Measurements from ENCODE around the gene C5AR1.

GRCh38 chr19:47358936-47359335 lies 49.3 kb downstream of the C5AR1 start:
- no peak for TF ChIP-seq NCOR1 (IDR thresholded peaks at IDR 0.05)
- no peak for TF ChIP-seq KLF1 (tag; IDR thresholded peaks at IDR 0.05)
- TF ChIP-seq ASH1L (IDR thresholded peaks at IDR 0.05; ENCODE audit: borderline replicate concordance, low read depth, partially characterized antibody) = no peak
- no peak for TF ChIP-seq ZNF217 (CRISPR knock-in tag; IDR thresholded peaks at IDR 0.05)
- no peak for TF ChIP-seq ZNF274 (IDR thresholded peaks at IDR 0.05; ENCODE audit: borderline replicate concordance, low read depth, low read length)
- no peak for TF ChIP-seq MAFK (IDR thresholded peaks at IDR 0.05; ENCODE audit: low read length)
- no peak for TF ChIP-seq CBX2 (IDR thresholded peaks at IDR 0.05; ENCODE audit: insufficient read depth, low read length, poor library complexity, severe bottlenecking)
- TF ChIP-seq SUPT5H (IDR thresholded peaks at IDR 0.05) = no peak
- no peak for TF ChIP-seq ZNF184 (CRISPR knock-in tag; IDR thresholded peaks at IDR 0.05)
- no peak for TF ChIP-seq PTBP1 (IDR thresholded peaks at IDR 0.05; ENCODE audit: low read depth, low read length)
- TF ChIP-seq LCOR (CRISPR knock-in tag; IDR thresholded peaks at IDR 0.05) = no peak
- TF ChIP-seq GABPA (tag; conservative IDR thresholded peaks at IDR 0.05; ENCODE audit: low read depth) = no peak
- TF ChIP-seq RFX5 (IDR thresholded peaks at IDR 0.05; ENCODE audit: low read depth, low read length) = no peak

Measured in K562 (cell line).